GF-D8 (cell line): ENCODE results near the gene VARS2.
"Not testable (repeated sequence)": the region's sequence is repeated elsewhere in the genome, so short reads cannot be mapped to it uniquely, and the experiment has no call there.

Source experiments
- DNase-seq: peaks from one replicate; lab custom pipeline; 2025; lab: John Stamatoyannopoulos, UW

Gene VARS2

GRCh38 chr6:30914076-30914853, at the start of gene VARS2:
Gene VARS2 (plus strand): TSS chr6:30914238. CDS start chr6:30914837, 599 bp downstream.
- peak; percentile 70 for DNase-seq

DNA sequence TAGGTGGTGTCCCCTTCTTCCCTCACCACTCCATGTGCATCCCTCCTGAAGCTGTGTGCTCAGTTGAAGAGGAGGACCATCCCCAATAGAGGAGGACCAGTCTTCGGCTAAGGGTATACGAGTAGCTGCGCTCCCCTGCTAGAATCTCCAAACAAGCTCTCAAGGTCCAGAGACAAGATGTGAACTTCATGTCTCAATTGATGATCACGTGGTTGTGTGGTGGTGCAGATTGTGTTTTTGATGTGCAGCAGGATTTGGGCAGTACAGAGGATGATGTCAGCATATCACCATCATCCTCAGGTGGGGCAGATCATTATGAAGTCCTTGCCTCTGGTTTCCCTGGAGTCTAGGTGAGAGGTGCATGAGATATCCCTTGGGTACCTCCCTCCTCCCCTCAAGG, 49.7 kb upstream of the VARS2 start:
- DNase-seq, result no peak

- not testable (repeated sequence) for DNase-seq
Measured at GRCh38 chr6:30869241-30869749, 44.7 kb upstream of the VARS2 start.

GRCh38 chr6:30870546-30870945, 43.5 kb upstream of the VARS2 start:
- no peak for DNase-seq

DNA sequence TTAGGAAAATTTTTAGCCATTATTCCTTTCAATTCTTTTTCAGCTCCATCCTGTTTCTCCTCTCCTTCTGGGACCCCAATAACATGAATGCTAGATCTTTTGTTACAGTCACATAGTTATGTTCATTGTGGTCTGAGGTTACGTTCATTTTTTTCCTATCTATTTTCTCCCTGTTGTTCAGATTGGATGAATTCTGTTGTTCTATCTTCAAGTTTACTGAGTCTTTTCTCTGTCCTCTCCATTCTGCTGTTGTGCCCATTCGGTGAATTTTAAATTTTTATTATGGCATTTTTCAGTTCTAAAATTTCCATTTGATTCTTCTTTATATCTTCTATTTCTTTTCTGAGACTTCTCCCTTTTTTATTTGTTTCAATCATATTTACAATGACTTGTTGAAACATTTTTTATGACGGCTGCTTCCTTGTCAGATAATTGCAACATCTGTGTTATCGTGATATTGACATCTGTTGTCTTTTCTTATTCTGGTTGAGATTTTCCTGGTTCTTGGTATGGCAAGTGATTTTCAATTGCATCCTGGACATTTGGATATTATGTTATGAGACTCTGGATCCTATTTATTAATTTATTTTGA, 42.4 kb upstream of the VARS2 start:
- DNase-seq, result no peak

GRCh38 chr6:30873137-30873640, 40.8 kb upstream of the VARS2 start:
- DNase-seq, result no peak

DNA sequence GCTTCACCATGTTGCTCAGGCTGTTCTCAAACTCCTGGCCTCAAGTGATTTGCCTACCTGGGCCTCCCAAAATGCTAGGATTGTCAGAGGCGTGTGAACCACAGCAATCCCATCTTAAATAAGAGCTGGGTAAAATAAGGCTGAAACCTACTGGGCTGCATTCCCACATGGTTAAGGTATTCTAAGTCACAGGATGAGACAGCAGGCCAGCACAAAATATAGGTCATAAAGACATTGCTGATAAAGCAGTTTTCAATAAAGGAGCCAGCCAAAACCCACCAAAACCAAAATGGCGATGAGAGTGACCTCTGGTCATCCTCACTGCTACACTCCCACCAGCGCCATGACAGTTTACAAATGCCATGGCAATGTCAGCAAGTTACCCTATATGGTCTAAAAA, 40.2 kb upstream of the VARS2 start:
- not testable (repeated sequence) for DNase-seq

DNA sequence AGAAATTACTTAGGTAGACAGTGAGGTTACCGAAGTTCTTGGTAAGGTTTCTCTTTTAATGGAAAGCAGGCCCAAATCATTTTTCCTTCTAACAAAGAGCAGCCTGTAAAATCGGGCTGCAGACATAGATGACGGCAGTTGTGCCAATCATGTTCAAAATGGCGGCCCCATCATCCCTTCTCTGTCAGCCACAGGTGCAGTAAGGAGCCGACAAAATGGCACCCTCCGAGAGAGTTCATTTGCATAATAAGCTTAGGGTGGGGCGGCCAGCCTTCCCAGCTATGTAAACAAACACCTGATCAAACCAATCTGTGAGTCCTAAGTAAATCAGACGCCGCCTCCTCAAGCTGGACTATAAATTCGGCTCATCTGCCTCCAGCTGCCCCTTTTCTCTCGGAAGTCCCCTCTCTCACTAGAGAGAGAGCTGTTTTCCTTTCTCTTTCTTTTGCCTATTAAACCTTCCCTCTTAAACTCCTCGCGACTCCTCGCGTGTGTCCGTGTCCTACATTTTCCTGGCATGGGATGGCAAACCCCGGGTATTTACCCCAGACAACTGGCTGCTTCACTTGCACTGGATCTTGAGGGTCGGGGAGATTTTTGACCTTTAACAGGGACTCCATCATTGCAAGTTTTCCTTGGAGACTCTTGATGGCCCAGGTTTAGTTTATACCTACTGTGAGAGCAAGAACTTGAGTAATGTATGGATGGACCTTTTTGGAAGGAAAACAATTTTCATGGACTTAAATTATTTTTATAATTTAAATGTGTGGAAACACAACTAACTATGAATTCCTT, 38.6 kb upstream of the VARS2 start:
- no peak for DNase-seq

GRCh38 chr6:30876039-30876730, 37.9 kb upstream of the VARS2 start:
- DNase-seq, result no peak

GRCh38 chr6:30877419-30878262, 36.4 kb upstream of the VARS2 start:
- peak; percentile 20 for DNase-seq

GRCh38 chr6:30879684-30880427, 34.2 kb upstream of the VARS2 start:
- DNase-seq, result no peak

DNA sequence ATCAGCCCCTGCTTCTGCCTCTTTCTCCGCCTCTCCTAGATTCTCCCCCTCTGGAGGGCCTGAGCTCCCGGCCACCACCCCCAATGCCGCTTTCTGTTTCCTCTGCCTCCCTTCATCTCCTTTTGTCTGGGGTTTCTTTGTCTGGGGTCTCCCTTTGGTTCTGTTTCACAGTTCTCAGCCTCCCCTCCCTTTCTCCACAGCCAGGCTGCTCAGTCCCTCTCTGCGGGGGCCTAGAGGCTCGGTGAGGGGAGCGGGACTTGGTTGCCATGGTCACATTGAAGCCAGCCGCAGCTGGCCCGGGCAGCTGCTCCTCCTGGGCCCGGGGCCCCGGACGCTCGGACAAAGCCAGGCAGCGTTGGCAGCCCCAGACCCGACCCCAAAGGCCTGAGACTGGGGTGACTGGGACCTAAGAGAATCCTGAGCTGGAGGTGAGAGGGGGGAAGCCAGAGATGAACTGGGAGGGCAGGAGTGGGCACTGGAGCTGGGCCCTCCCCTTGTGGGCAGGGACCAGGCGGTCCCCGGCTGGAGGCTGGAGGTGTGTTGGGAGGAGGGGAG, 33.3 kb upstream of the VARS2 start:
- no peak for DNase-seq

DNA sequence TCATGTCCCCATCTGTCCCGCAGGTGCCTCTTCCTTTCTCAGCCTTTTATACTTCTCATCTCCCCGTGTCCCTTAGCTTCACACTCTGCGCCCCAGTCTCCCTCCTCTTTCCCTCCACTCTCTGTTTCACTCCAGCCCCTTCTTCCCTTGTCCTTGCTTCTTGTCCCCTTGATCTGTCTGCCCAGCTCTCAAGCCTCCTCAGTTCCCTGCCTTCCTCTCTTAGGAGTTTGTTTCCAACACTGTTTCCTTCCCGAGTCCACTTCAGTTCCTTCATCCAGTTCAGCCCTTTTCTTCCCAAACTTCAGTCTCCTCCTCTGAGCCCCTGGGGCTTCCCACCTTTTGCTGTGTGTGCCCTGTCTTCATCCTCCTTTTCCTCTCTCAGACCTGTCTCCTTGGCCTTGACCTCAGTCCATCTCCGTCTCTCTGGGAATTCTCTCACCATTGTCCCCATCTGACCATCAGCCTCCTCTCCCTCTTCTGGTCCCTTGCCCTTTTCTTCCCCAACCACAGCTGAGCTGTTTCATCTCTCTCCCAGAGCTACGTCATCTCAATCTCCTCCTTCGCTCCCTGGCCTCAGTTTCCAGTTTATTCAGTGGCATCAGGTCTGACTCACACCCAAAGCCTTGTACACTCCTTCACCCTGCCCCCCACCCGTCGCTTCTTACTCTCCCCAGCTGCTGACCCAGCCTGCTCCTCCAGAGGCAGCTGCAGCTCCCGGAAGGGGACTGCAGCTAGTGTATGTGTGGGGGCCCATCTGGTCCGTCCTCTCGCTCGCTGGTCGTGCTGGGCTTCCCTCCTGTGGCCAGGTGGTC, 32.4 kb upstream of the VARS2 start:
- no peak for DNase-seq

DNA sequence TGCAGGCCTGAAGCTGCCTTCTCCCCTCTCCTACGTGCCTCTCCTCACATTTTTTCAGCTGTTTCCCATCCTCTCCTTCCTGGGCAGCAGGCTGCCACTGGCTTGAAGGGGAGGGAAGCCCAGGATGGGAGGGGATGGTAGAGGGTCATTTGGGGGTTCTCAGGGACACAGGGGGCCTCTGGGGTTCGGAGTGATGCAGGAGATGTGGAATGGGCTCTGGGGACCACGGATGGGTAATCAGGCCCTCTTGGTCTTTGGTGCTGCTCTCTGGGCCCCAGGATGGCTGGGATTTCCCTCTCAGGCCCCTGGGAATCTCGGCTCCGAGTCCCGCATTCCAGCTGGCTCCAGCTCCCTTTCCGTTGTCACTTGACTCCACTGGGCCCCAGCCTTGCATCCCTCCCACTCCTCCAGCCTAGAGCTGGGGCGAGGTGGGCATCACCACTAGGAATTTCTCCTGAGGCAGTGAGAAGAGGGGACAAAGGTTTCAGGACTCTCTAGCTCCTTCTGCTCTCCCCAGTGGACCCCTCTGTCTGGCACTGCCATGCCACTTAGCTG, 31.8 kb upstream of the VARS2 start:
- DNase-seq, result no peak

- no peak for DNase-seq
Measured at GRCh38 chr6:30882759-30883684, 31.0 kb upstream of the VARS2 start.

- DNase-seq, result no peak
Measured at GRCh38 chr6:30883685-30884520, 30.1 kb upstream of the VARS2 start, which contains the start of gene DDR1. Gene DDR1 (plus strand): TSS chr6:30884519. CDS start chr6:30888730, 4,211 bp downstream.
